Endothelial cell of umbilical vein (primary cell): ENCODE measurements around the gene POPDC3. TPM values are rescaled to one million over a fixed set of nuclear protein-coding genes. Genes with fewer than 3 reads are reported as not detected.

Experiments used
- Bru-seq: library from RNA; stranded (reverse); fragments of 400-500 nt; gene quantifications from one replicate; lab custom pipeline; 2021; lab: Mats Ljungman, UMichigan
- BruChase-seq, 2 experiments: library from RNA; stranded (reverse); fragments of 400-500 nt; gene quantifications; one replicate each; lab custom pipeline; 2021; lab: Mats Ljungman, UMichigan
- BruUV-seq: library from RNA; stranded (reverse); fragments of 400-500 nt; replicated peaks from 2 replicates; lab custom pipeline; 2021; lab: Mats Ljungman, UMichigan
- CTCF ChIA-PET: fragments of 300-600, 350-600 bp; sonication (Branson Sonifier 250); formaldehyde crosslinking; loops from one replicate; lab custom pipeline; 2021; ENCODE audit warnings: antibody characterized with exemption, inconsistent platforms; lab: Charles Lee
- POLR2A ChIA-PET: fragments of 300-600, 350-600 bp; sonication (Branson Sonifier 250); formaldehyde crosslinking; loops from one replicate; lab custom pipeline; 2021; ENCODE audit warnings: antibody characterized with exemption, inconsistent platforms; lab: Charles Lee
- DNase-seq: peaks from one replicate; pipeline ENCODE4 v3.0.0-alpha.2; 2011; ENCODE audit warnings: low read depth, low spot score
- FAIRE-seq: peaks from 2 replicates; lab custom pipeline; 2011; peaks lifted over from hg19 to GRCh38; lab: Jason Lieb, UNC
- H2AFZ ChIP-seq: 2 replicates; pipeline ENCODE4 v1.6.0; 2012; ENCODE audit warnings: low read depth, low read length, control low read depth, inconsistent platforms
- H3K27ac ChIP-seq: 2 replicates; pipeline ENCODE4 v1.5.1; 2011; ENCODE audit warnings: low read depth, mild to moderate bottlenecking, control low read depth, low read length, moderate library complexity; ENCODE audit not compliant: insufficient read depth
- H3K27me3 ChIP-seq, 2 experiments: 2 replicates each; pipeline versions ENCODE4 v1.6.0 to v1.6.1; 2011; ENCODE audit warnings: low read length in 2 of 2, mixed read lengths in 1 of 2; ENCODE audit not compliant: control insufficient read depth in 2 of 2, insufficient read depth in 2 of 2
- H3K36me3 ChIP-seq, 2 experiments: 2 replicates in 1 of 2; 3 replicates in 1 of 2; pipeline ENCODE4 v1.5.1; 2011; ENCODE audit warnings: low read length in 2 of 2, mild to moderate bottlenecking in 1 of 2, moderate library complexity in 1 of 2; ENCODE audit not compliant: control insufficient read depth in 2 of 2, insufficient read depth in 2 of 2; ENCODE audit errors: extremely low read depth in 1 of 2
- H3K4me1 ChIP-seq: 3 replicates; pipeline ENCODE4 v1.5.1; 2011; ENCODE audit warnings: mild to moderate bottlenecking, low read length; ENCODE audit not compliant: control insufficient read depth, insufficient read depth; ENCODE audit errors: extremely low read depth
- H3K4me2 ChIP-seq: 2 replicates; pipeline ENCODE4 v1.6.1; 2011; ENCODE audit warnings: low read length, control low read depth, mixed read lengths; ENCODE audit not compliant: insufficient read depth
- H3K4me3 ChIP-seq, 3 experiments: fragments of 200-600 bp in 1 of 3; sonication (generic), shearing (Covaris generic) in 1 of 3; replicated peaks in 1 of 3; 2 replicates each; pipeline ENCODE4 v1.5.1; 2011 to 2016; ENCODE audit warnings: control low read depth in 3 of 3, low read length in 3 of 3, mild to moderate bottlenecking in 2 of 3, inconsistent platforms in 1 of 3, low read depth in 1 of 3, moderate library complexity in 1 of 3; ENCODE audit not compliant: insufficient read depth in 1 of 3
- H3K79me2 ChIP-seq: 2 replicates; pipeline ENCODE4 v1.6.0; 2012; ENCODE audit warnings: low read length, inconsistent platforms; ENCODE audit not compliant: control insufficient read depth, insufficient read depth
- H3K9ac ChIP-seq: replicated peaks from 2 replicates; pipeline ENCODE3; 2011; ENCODE audit warnings: low read length, control low read depth; ENCODE audit not compliant: insufficient read depth; ENCODE audit errors: extremely low read depth
- H3K9me1 ChIP-seq: replicated peaks from 3 replicates; pipeline ENCODE4 v1.6.0; 2011; ENCODE audit warnings: mild to moderate bottlenecking, low read length; ENCODE audit not compliant: control insufficient read depth, insufficient read depth; ENCODE audit errors: extremely low read depth
- H3K9me3 ChIP-seq: replicated peaks from 2 replicates; pipeline ENCODE4 v1.5.1; 2012; ENCODE audit warnings: low read length, inconsistent platforms; ENCODE audit not compliant: control insufficient read depth, insufficient read depth
- H4K20me1 ChIP-seq: replicated peaks from 2 replicates; pipeline ENCODE3; 2011; ENCODE audit warnings: mild to moderate bottlenecking, low read length; ENCODE audit not compliant: control insufficient read depth, insufficient read depth; ENCODE audit errors: extremely low read depth
- EZH2 ChIP-seq: IDR thresholded peaks from 2 replicates; pipeline ENCODE4 v1.6.1; 2012; ENCODE audit warnings: borderline replicate concordance, low read depth, mild to moderate bottlenecking, moderate library complexity, low read length, inconsistent platforms; ENCODE audit not compliant: severe bottlenecking
- FOS ChIP-seq: IDR thresholded peaks from 2 replicates; pipeline ENCODE4 v1.6.1; 2011; ENCODE audit warnings: mild to moderate bottlenecking, low read length, moderate library complexity, borderline replicate concordance; ENCODE audit not compliant: insufficient read depth
- GATA2 ChIP-seq: IDR thresholded peaks from 2 replicates; pipeline ENCODE4 v1.7.0; 2011; ENCODE audit warnings: low read depth, mild to moderate bottlenecking, moderate library complexity, mixed read lengths, low read length; ENCODE audit not compliant: insufficient read length, insufficient read depth
- JUN ChIP-seq: IDR thresholded peaks from 2 replicates; pipeline ENCODE4 v1.6.1; 2011; ENCODE audit warnings: borderline replicate concordance, low read depth; ENCODE audit not compliant: insufficient read length, insufficient read depth
- MYC ChIP-seq: IDR thresholded peaks from one replicate; pipeline ENCODE4 v1.6.1; 2011; ENCODE audit warnings: mild to moderate bottlenecking, low read depth, low read length
- POLR2A ChIP-seq: IDR thresholded peaks from 2 replicates; pipeline ENCODE4 v1.6.1; 2012; ENCODE audit warnings: low read depth, mild to moderate bottlenecking, control low read depth, low read length
- POLR2AphosphoS5 ChIP-seq: IDR thresholded peaks from 2 replicates; pipeline ENCODE4 v1.6.1; 2012; ENCODE audit warnings: low read depth, mild to moderate bottlenecking, control low read depth, low read length, moderate library complexity; ENCODE audit not compliant: insufficient read depth
- dilution Hi-C: fragments of 300-500 bp; cut with MboI; formaldehyde crosslinking; loops from one replicate; pipeline ENCODE4 v1.15.0; 2019; ENCODE audit warnings: low sequenced_read_pairs; ENCODE audit not compliant: extremely low pct_ligation_motif_present
- intact Hi-C: fragments of 100-400 bp; cut with micrococcal nuclease; formaldehyde crosslinking; loops from one replicate; pipeline ENCODE4 v1.10.0; 2022
- long read RNA-seq: library from polyadenylated mRNA; stranded (forward); transcript quantifications from one replicate; pipeline ENCODE4 v2.0.0, GENCODE V29; 2021
- polyA minus RNA-seq, 3 experiments: library from RNA; depleted of rRNA, polyadenylated mRNA; stranded (reverse); fragments of >200 nt; gene quantifications; 1 replicate in 1 of 3; 2 replicates in 2 of 3; pipeline ENCODE4 v1.2.3, GENCODE V29; 2011
- polyA plus RNA-seq, 4 experiments: library from polyadenylated mRNA; depleted of rRNA in 3 of 4; stranded (reverse) in 3 of 4; unstranded in 1 of 4; fragments of >200 nt; gene quantifications; 2 replicates each; pipeline versions ENCODE4 v1.2.1 to v1.2.3, GENCODE V29; 2011 to 2012; ENCODE audit warnings: missing spikeins in 1 of 4
- total RNA-seq: library from RNA; stranded (reverse); gene quantifications from 2 replicates; pipeline ENCODE4 v1.2.3, GENCODE V29; 2021
- TF ChIP-seq, protein P1 (sequence below), 2 donors: IDR thresholded peaks; 1 replicate in 1 of 2; 2 replicates in 1 of 2; pipeline ENCODE4 v1.5.1; 2011; ENCODE audit warnings: low read length in 2 of 2, mild to moderate bottlenecking in 2 of 2, moderate library complexity in 2 of 2, control low read depth in 1 of 2, inconsistent platforms in 1 of 2, low read depth in 1 of 2; ENCODE audit not compliant: insufficient read depth in 1 of 2; ENCODE audit errors: extremely low read depth in 1 of 2
- TF ChIP-seq, protein P2 (sequence below): IDR thresholded peaks from 2 replicates; pipeline ENCODE4 v1.6.1; 2011; ENCODE audit not compliant: insufficient read depth, insufficient read length

POPDC3 gene, protein sequence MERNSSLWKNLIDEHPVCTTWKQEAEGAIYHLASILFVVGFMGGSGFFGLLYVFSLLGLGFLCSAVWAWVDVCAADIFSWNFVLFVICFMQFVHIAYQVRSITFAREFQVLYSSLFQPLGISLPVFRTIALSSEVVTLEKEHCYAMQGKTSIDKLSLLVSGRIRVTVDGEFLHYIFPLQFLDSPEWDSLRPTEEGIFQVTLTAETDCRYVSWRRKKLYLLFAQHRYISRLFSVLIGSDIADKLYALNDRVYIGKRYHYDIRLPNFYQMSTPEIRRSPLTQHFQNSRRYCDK
- total RNA-seq (1.7 and 3.1 TPM in 2 replicates), polyA plus RNA-seq (1.6 TPM in 2 replicates), polyA minus RNA-seq (0.38 TPM in 1 of 2 replicates, not detected in the other), Bru-seq, nascent RNA (percentile 37 among the genes with signal in this experiment), BruChase-seq, experiment 1, labeled RNA remaining after a 6-hour chase (percentile 27 among the genes with signal in this experiment), BruChase-seq, experiment 2, labeled RNA remaining after a 2-hour chase (percentile 21 among the genes with signal in this experiment)
- 0.92 and 1.3 TPM in 2 replicates for polyA plus RNA-seq (2011; cell fraction: cytosol; rRNA removed)
- 1.1 and 2.0 TPM in 2 replicates for polyA plus RNA-seq (2011; cell fraction: nucleus; rRNA removed)
- polyA plus RNA-seq (2012): 4.0 and 4.1 TPM in 2 replicates
- 0.82 TPM for polyA minus RNA-seq (2011; cell fraction: cytosol; rRNA and poly(A)+ RNA removed)
- polyA minus RNA-seq (2011; cell fraction: nucleus; rRNA and poly(A)+ RNA removed): not detected in 2 replicates
- long read RNA-seq, transcript POPDC3-203 (4 exons, 1,029 nt): major isoform, 8 of 11 reads
- long read RNA-seq, partial matches to known transcripts: 0 of 11 reads
- long read RNA-seq, other reads (novel, unspliced or antisense): 2 of 11 reads

DNA sequence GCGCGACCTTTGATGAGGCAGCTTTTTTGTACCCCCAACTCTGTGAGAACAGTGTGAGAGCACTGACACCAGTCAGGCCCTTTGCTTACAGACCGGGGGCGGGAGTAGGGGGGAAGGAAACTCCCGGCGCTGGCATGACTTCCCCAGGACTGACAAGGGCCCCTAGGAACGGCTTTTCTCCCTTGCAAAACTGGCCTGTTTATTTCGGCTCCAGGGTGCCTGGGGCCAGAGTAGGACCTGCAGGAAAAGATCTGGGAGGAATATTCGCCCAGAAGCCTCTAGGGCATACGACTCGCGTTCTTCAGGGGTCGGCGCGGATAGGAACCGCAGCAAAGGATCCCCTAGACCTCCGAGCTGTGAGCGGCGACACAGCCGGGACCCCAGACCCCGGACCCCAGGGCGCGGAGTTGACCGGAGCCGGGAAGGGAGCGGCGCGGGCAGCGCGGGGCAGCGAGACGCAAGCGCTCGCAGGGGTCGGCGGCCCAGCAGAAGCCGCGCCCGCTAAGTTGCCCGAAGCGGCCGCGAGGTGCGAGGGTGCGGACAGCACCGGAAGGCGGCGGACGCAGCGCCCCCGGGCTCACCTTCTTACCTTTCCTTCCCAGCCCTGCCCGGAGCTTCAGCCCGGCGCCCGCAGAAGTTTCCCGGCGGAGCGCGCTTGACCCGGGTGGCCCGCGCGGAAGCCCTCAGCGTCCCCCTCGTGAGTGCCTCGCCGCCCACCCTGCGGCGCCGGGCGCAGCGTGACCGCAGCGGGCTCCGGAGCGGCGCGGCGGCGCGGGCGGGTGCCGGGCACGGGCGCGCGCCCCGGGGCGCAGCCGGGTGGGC is at the start of gene POPDC3:
Gene POPDC3 (minus strand): TSS at position 771 of the 822 bp plus-strand sequence. CDS start 18,105 bp downstream, outside the sequence.
- FAIRE-seq (peak; percentile 8), DNase-seq (no peak)
- peak within 1 kb of the TSS; percentile 80 for H3K4me2 ChIP-seq
- TF ChIP-seq MYC (no peak), POLR2AphosphoS5 (no peak), EZH2 (peak; percentile 64), GATA2 (no peak), JUN (no peak), FOS (no peak), POLR2A (no peak)
- TF ChIP-seq, protein P1, sequence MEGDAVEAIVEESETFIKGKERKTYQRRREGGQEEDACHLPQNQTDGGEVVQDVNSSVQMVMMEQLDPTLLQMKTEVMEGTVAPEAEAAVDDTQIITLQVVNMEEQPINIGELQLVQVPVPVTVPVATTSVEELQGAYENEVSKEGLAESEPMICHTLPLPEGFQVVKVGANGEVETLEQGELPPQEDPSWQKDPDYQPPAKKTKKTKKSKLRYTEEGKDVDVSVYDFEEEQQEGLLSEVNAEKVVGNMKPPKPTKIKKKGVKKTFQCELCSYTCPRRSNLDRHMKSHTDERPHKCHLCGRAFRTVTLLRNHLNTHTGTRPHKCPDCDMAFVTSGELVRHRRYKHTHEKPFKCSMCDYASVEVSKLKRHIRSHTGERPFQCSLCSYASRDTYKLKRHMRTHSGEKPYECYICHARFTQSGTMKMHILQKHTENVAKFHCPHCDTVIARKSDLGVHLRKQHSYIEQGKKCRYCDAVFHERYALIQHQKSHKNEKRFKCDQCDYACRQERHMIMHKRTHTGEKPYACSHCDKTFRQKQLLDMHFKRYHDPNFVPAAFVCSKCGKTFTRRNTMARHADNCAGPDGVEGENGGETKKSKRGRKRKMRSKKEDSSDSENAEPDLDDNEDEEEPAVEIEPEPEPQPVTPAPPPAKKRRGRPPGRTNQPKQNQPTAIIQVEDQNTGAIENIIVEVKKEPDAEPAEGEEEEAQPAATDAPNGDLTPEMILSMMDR (IDR thresholded peaks at IDR 0.05; ENCODE audit: extremely low read depth in 1 of 2, insufficient read depth in 1 of 2, low read depth in 1 of 2, low read length in 2 of 2): peak in 1 of 2 donors; percentile 1
- TF ChIP-seq, protein P2, sequence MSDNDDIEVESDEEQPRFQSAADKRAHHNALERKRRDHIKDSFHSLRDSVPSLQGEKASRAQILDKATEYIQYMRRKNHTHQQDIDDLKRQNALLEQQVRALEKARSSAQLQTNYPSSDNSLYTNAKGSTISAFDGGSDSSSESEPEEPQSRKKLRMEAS: no peak
- H3K27ac ChIP-seq: no peak within 1 kb of the TSS
- no TSS peak for BruUV-seq
- H2AFZ ChIP-seq: peak within 1 kb of the TSS; percentile 87
- peaks cover 15% of the 10 kb centered on the region for H3K4me1 ChIP-seq
- H3K9me3 ChIP-seq: no peaks in the 10 kb centered on the region
- ChIA-PET POLR2A (no interaction called here), CTCF (no interaction called here)
- H3K36me3 ChIP-seq: no peaks in the 10 kb centered on the region
- H3K9ac ChIP-seq: peak within 1 kb of the TSS; percentile 10
- dilution Hi-C loops: no loop called here
- no peaks in the 10 kb centered on the region for H4K20me1 ChIP-seq
- H3K4me3 ChIP-seq: peak within 1 kb of the TSS; percentile 41 to 42 (median 41)
- H3K27me3 ChIP-seq: peaks cover 0 to 2% of the 10 kb centered on the region in 2 experiments
- intact Hi-C loops: loop anchor here (2.0 to 5.0 kb wide), 3 partner anchors 43 to 223 kb away; partner anchors contain the start of gene PREP
- H3K79me2 ChIP-seq: no peaks in the 10 kb centered on the region
- H3K9me1 ChIP-seq: no peaks in the 10 kb centered on the region
